HEK293T (cell line): ENCODE results near the gene FBN1.

Source experiments
- BHLHE40 ChIP-seq: fragments of 450-650 bp; IDR thresholded peaks from 2 replicates; pipeline ENCODE4 v1.6.1; 2016; ENCODE audit warnings: mild to moderate bottlenecking, moderate library complexity, borderline replicate concordance
- FOXK2 ChIP-seq: fragments of 450-650 bp; IDR thresholded peaks from 2 replicates; pipeline ENCODE4 v1.6.1; 2016; ENCODE audit warnings: mild to moderate bottlenecking
- HDGF ChIP-seq: fragments of 450-650 bp; IDR thresholded peaks from 2 replicates; pipeline ENCODE4 v1.6.1; 2017; ENCODE audit warnings: antibody characterized with exemption, borderline replicate concordance
- LEF1 ChIP-seq: fragments of 450-650 bp; IDR thresholded peaks from 2 replicates; pipeline ENCODE4 v1.6.1; 2017; ENCODE audit warnings: mild to moderate bottlenecking, borderline replicate concordance
- NFRKB ChIP-seq: fragments of 450-650 bp; IDR thresholded peaks from 2 replicates; pipeline ENCODE4 v1.6.1; 2016; ENCODE audit warnings: mild to moderate bottlenecking, moderate library complexity
- SUZ12 ChIP-seq: fragments of 450-650 bp; IDR thresholded peaks from 2 replicates; pipeline ENCODE4 v1.6.1; 2016; ENCODE audit warnings: mild to moderate bottlenecking

DNA sequence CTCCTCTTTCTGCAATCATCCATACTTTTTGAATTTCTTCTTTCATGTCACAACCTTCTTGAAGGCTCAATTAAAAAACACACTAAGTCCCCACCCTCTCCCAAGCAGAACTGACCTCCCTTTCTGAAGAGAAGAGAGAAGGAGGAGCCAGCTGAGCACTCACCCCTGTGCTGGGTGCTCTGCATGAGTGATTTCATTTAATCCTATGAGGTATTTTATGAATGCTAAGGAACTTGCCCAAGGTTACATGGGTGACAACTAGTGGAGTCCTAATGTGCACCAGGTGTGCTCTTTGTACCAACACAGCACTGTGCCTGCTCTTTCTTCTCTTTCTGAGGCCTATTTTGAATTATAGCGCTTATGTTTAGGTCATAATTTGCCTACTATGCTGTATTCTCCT lies 178.7 kb downstream of the FBN1 start:
- no peak for TF ChIP-seq NFRKB
- no peak for TF ChIP-seq FOXK2
- TF ChIP-seq BHLHE40 = no peak
- TF ChIP-seq LEF1 = no peak
- TF ChIP-seq HDGF = no peak
- no peak for TF ChIP-seq SUZ12
